Suppressor macrophage treated with lipopolysaccharide for 4 hours (primary cell): Measurements from ENCODE around the gene VTI1A.

Experiments
- DNase-seq: peaks from one replicate; pipeline ENCODE4 v3.0.0-alpha.2; 2020

The VTI1A gene

DNA sequence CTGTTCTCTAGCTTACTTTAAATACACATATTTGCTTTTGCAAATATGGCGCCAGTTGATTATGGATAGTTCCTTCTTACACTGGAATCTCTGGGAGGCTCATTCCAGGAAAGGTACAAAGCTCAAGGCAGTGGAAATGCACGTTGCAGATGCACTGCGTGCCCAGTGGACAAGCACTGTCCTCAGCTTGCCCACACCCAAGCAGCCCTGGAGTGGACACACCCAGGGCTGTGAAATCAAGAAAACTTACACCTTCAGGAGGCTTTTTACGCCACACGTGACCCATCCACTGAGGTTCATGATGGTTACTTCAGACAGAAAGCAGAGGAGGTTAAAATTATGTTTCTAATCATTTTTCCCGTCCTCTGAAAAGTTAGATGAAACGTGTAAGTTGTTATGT lies 248.5 kb downstream of the VTI1A start:
- DNase-seq: no peak

DNA sequence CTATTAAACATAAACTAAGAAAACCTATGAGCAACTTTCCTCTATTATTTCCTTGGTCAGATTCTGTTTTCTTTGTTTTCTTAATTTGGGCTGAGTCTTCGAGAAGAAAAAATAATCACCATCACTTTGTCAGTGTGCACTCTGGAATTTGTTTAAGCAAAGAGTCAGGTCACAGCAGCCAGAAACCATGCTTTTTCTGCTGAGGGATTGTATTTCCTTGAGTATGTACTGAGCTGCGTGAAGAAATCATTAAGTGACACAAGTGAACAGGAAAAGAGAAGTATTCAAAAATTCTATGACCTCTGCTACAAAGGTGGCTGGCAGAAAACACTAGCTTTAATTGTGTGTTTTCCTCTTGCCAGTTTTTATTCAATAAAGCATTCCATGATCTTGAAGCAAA lies 249.6 kb downstream of the VTI1A start:
- DNase-seq: no peak

DNA sequence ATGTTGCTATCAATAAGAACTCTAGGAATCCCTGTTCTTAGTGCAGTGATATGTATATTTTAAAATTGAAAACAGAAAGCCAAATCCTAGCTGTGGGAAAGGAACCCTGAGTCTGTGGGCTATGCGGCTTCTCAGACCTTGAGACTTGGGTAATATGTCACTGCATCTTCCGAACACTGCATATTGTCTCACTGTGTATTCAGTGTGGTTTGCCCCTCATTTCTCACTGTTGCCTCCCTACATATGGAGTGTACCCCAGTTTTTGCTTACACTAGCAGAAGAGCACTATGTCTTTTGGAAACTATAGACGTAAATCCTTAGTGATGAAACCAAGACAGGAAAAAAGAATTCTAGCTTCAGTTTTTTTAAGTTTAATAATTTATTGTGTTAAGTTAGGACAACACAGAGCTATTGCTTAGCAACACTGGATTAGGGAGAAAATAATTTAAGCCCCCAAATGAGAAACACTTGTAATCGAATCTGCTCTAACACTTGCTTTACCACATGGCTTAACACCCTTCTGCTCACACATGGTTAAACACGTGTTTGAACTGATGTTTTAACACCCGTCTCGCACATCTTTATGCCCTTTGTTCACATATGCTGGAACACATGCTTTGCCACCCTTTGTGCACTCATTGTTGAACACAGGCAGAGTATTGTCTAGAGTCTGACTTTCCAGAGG lies 251.3 kb downstream of the VTI1A start:
- DNase-seq: no peak

DNA sequence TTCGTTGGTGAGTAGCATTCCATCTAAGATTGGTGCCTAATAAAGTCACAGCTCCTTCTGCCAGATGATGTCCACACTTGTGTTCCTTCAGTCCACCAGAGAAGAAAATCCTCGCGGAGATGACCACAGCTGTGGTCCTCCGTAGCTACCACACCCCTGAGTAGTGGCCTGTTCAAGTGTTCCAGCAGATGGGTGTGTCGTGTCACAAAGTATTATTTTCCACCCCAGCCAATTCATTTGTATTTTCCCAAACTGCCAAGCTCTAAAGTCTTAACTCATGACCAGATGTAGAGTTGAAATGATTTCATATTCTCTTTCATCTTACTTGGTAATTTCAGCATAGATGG lies 251.8 kb downstream of the VTI1A start:
- DNase-seq: no peak

DNA sequence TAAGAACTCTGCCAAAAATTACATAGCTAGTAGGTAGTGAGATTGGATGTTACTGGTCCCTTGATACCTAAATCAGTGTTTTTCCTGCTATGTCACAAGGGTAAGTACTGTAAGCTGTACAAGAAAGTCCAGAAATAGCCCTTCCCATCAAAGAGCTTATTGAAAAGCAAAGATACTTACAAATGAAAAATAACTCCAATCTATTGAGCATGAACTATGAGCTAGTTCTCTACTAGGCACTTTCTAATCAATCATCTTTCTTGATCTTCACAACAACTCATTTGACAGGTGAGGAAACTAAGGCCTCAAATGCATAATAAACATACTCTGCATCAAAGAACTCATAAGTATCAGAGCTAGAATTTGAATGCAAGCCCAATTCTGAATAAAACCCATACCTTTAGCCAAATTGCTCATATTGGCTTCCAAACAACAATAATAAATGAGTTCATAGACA lies 253.2 kb downstream of the VTI1A start:
- no peak for DNase-seq

GRCh38 chr10:112701211-112701877 lies 254.3 kb downstream of the VTI1A start:
- peak; percentile 4 for DNase-seq

- peak; percentile 47 for DNase-seq
Observed at GRCh38 chr10:112701878-112702255, 254.9 kb downstream of the VTI1A start.

- no peak for DNase-seq
Observed at GRCh38 chr10:112706577-112706976, 259.6 kb downstream of the VTI1A start.

- DNase-seq: no peak
Observed at GRCh38 chr10:112708461-112708860, 261.4 kb downstream of the VTI1A start.

- no peak for DNase-seq
Observed at GRCh38 chr10:112710528-112710927, 263.5 kb downstream of the VTI1A start.

DNA sequence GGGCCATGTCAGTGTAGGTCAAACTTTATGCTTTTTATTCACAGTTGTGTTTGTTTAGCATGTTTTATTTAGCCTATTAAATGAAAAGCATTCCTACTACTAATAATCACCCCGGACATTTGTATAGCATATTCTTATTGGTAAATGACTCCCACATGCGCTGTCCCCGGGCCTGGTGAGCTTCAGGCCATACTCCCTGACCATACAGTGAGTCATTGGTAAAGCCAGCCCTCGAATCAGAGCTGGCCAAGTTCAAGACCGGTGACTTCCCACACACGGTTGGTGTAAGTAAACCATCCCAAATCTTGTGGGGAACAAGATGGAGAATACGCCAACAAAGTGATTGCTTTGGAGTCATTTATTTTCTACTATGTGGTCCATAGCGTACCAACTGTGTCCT lies 264.4 kb downstream of the VTI1A start:
- DNase-seq: no peak

GRCh38 chr10:112712536-112712935 lies 265.5 kb downstream of the VTI1A start:
- DNase-seq: no peak

GRCh38 chr10:112713411-112713810 lies 266.4 kb downstream of the VTI1A start:
- DNase-seq: no peak

DNA sequence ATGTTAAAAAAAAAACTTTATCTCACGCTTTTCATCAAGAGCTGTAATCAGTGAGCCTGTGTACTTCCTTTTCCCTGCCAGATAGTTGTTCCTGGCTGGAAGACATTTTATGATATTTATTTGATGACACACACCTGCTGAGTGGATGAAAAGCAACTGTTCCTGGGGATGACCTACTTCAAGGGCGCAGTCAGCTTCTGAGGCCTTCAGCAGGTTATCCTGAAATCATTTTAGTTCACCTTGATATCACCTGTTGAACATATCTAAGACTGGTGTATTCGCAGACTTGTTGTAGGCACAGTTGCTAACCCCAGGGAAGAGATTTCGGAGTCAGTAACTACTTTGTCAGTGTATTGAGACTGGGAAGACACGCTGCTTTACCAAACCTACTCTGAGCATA lies 268.6 kb downstream of the VTI1A start:
- no peak for DNase-seq

GRCh38 chr10:112716076-112716475 lies 269.1 kb downstream of the VTI1A start:
- no peak for DNase-seq

GRCh38 chr10:112716924-112717413 lies 270.0 kb downstream of the VTI1A start:
- no peak for DNase-seq

GRCh38 chr10:112720178-112720577 lies 273.2 kb downstream of the VTI1A start:
- peak; percentile 9 for DNase-seq

GRCh38 chr10:112721080-112721698 lies 274.2 kb downstream of the VTI1A start:
- DNase-seq: peak; percentile 64

GRCh38 chr10:112722758-112723157 lies 275.7 kb downstream of the VTI1A start:
- no peak for DNase-seq

DNA sequence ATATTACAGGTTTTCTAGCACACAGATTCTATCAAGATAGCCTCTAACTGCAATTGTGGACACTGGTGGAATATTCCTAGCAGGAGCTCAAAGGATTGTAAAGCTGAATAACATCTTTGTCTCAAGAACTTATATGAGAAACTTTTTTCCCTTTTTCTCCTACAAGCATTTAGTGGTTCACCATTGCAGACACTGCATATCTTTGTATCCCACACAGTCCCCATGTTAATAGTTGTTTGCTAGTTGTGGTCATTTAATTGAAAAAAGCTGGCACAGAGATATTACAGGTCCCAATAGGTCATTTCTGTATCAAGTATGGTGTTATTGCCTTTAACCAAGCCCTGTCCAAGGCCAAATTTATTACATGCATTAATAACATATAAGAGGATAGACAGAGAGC lies 276.9 kb downstream of the VTI1A start:
- no peak for DNase-seq

DNA sequence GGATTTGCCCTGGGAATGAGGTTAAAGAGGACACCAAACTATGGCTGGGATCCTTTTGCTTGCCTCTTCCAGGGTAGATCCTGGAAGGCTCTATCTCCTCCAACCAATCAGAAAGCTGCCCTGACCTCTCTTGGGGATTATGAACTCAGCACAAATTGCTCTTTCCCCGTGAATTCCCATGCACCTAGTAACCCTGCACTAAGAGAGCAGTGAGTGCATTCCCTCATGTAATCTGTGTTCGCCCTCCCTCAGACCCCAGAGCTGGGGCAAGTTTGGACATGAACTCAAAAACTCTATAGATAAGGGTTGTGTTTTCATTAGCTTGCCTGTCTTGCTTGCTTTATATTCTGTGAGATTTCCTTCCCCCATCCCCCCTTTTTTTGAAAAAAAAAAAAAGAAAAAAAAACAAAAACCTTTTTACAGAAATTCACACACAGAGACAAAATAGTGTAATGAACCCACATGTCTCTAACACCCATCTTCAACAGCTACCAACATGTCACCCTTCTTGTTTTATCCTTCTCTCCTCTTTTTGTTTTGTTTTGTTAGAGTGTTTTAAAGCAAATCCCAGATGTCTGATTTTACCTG lies 277.5 kb downstream of the VTI1A start:
- DNase-seq: no peak

DNA sequence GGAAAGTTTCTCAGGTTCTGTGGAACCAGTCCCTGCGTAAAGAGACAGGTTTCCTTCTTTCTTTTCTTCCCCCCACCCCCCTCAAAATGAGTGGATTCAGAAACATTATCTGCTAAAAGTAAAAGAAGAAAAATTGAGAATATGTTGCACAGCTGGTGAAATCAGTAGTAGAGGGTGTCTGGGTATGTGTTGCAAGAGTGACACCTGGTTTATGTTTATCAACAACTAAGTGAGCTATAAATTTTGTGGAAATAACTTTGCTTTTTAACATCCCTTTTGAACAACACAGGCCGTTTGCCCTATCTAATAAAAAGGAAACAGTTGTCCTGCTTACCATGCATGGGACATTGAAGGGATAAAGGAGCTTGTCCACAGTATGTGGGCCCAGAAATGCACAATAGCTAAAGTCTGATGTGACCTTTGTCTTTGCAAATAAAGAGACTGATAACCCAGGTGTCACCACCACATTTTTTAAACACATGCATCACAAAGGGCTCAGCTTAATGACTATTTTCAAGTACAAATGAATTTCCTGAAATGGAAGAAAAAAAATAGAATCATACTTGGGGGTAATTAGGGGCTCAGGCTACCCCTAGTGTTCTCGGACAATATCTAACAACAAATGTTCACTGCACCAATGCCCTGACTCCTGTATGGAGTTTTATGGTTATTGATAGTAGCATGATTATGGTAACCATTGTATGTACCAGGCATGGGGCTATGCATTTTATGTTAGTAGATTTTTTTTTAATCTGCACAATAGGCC lies 281.3 kb downstream of the VTI1A start:
- no peak for DNase-seq

GRCh38 chr10:112728997-112729396 lies 282.0 kb downstream of the VTI1A start:
- no peak for DNase-seq
